SK-N-SH (cell line): Measurements from ENCODE around the gene TNFRSF11A. TPM values are rescaled to one million over a fixed set of nuclear protein-coding genes. Genes with fewer than 3 reads are reported as not detected.

Experiments
- CTCF ChIA-PET: fragments of 300-600, 350-600 bp; formaldehyde crosslinking; extraction: SDS; loops from one replicate; lab custom pipeline; 2021; lab: Yijun Ruan, JAX
- POLR2A ChIA-PET: fragments of 350-600 bp; sonication (Branson Sonifier 250); formaldehyde crosslinking; extraction: SDS; loops from one replicate; lab custom pipeline; 2020; ENCODE audit warnings: antibody characterized with exemption, inconsistent platforms; lab: Yijun Ruan, JAX
- DNase-seq: peaks from one replicate; pipeline ENCODE4 v3.0.0; 2012
- H2AFZ ChIP-seq: fragments of 200-600 bp; sonication (generic); 2 replicates; pipeline ENCODE4 v1.8.1; 2016; ENCODE audit warnings: antibody characterized with exemption, mild to moderate bottlenecking, low read depth
- H3F3A ChIP-seq: fragments of 200-600 bp; sonication (generic); replicated peaks from 2 replicates; pipeline ENCODE3; 2016; ENCODE audit warnings: antibody characterized with exemption, mild to moderate bottlenecking; ENCODE audit not compliant: insufficient read depth
- H3K27ac ChIP-seq, 2 experiments: fragments of 200-500 bp in 1 of 2; fragments of 200-600 bp in 1 of 2; sonication (Bioruptor generic) in 1 of 2; sonication (generic), shearing (Covaris generic) in 1 of 2; 2 replicates each; pipeline versions ENCODE4 v1.5.1 to v1.6.1; 2014 to 2016; ENCODE audit warnings: low read depth in 2 of 2, inconsistent platforms in 1 of 2, low read length in 1 of 2, mild to moderate bottlenecking in 1 of 2, mixed read lengths in 1 of 2
- H3K27me3 ChIP-seq: fragments of 200-600 bp; sonication (generic), shearing (Covaris generic); 2 replicates; pipeline ENCODE4 v1.6.1; 2016; ENCODE audit warnings: mixed run types; ENCODE audit not compliant: insufficient read depth
- H3K36me3 ChIP-seq, 2 experiments: fragments of 200-500 bp in 1 of 2; fragments of 200-600 bp in 1 of 2; sonication (Bioruptor generic) in 1 of 2; sonication (generic) in 1 of 2; replicated peaks in 1 of 2; 2 replicates each; pipeline versions ENCODE3 to v1.5.1; 2014 to 2016; ENCODE audit warnings: low read length in 1 of 2, mild to moderate bottlenecking in 1 of 2; ENCODE audit not compliant: insufficient read depth in 2 of 2, control insufficient read depth in 1 of 2
- H3K4me1 ChIP-seq, 2 experiments: fragments of 200-500 bp in 1 of 2; fragments of 200-600 bp in 1 of 2; sonication (Bioruptor generic) in 1 of 2; sonication (generic), shearing (Covaris generic) in 1 of 2; 2 replicates each; pipeline versions ENCODE4 v1.5.1 to v1.6.1; 2014 to 2016; ENCODE audit warnings: low read depth in 1 of 2, low read length in 1 of 2, mixed run types in 1 of 2; ENCODE audit not compliant: insufficient read depth in 2 of 2, control insufficient read depth in 1 of 2
- H3K4me2 ChIP-seq: fragments of 200-600 bp; sonication (generic), shearing (Covaris generic); 2 replicates; pipeline ENCODE4 v1.6.1; 2017; ENCODE audit warnings: mixed run types
- H3K4me3 ChIP-seq, 2 experiments: fragments of 200-500 bp in 1 of 2; fragments of 200-600 bp in 1 of 2; sonication (Bioruptor generic) in 1 of 2; sonication (generic), shearing (Covaris generic) in 1 of 2; 2 replicates each; pipeline versions ENCODE4 v1.5.1 to v1.8.1; 2014 to 2016; ENCODE audit warnings: low read depth in 2 of 2, inconsistent platforms in 1 of 2, low read length in 1 of 2, mild to moderate bottlenecking in 1 of 2, mixed read lengths in 1 of 2, moderate library complexity in 1 of 2
- H3K79me2 ChIP-seq: fragments of 200-600 bp; sonication (generic); 2 replicates; pipeline ENCODE4 v1.8.1; 2017; ENCODE audit warnings: mild to moderate bottlenecking; ENCODE audit not compliant: insufficient read depth
- H3K9ac ChIP-seq: fragments of 200-600 bp; sonication (generic); 2 replicates; pipeline ENCODE4 v1.6.1; 2017; ENCODE audit warnings: mixed run types
- H3K9me2 ChIP-seq: fragments of 200-600 bp; sonication (generic); 2 replicates; pipeline ENCODE4 v1.6.1; 2017; ENCODE audit warnings: mixed run types
- H3K9me3 ChIP-seq: fragments of 200-600 bp; sonication (generic); 2 replicates; pipeline ENCODE4 v1.6.1; 2017; ENCODE audit warnings: mixed run types, mild to moderate bottlenecking, moderate library complexity
- H4K20me1 ChIP-seq: fragments of 200-600 bp; sonication (generic); 2 replicates; pipeline ENCODE4 v1.6.1; 2017; ENCODE audit warnings: mild to moderate bottlenecking, mixed run types; ENCODE audit not compliant: insufficient read depth
- CTCF ChIP-seq: fragments of 200-600 bp; sonication (generic); IDR thresholded peaks from 2 replicates; pipeline ENCODE4 v1.6.1; 2017; ENCODE audit warnings: antibody characterized with exemption, mild to moderate bottlenecking, moderate library complexity
- ELF1 ChIP-seq: IDR thresholded peaks from 2 replicates; pipeline ENCODE4 v1.4.0; 2012
- EP300 ChIP-seq, 2 experiments: IDR thresholded peaks; 2 replicates each; pipeline versions ENCODE4 v1.4.0 to v1.6.1; 2012; ENCODE audit warnings: borderline replicate concordance in 1 of 2, low read depth in 1 of 2, low read length in 1 of 2
- EZH2phosphoT487 ChIP-seq: fragments of 200-600 bp; sonication (generic); IDR thresholded peaks from 2 replicates; pipeline ENCODE4 v1.6.1; 2017; ENCODE audit warnings: low read depth, mixed run types, mild to moderate bottlenecking, antibody characterized with exemption, moderate library complexity, borderline replicate concordance
- FOSL2 ChIP-seq: IDR thresholded peaks from 2 replicates; pipeline ENCODE4 v1.4.0; 2012; ENCODE audit warnings: low read depth, mild to moderate bottlenecking, moderate library complexity, borderline replicate concordance
- FOXM1 ChIP-seq: IDR thresholded peaks from 2 replicates; pipeline ENCODE4 v1.4.0; 2012; ENCODE audit warnings: low read depth, mild to moderate bottlenecking
- GABPA ChIP-seq: IDR thresholded peaks from 2 replicates; pipeline ENCODE4 v1.4.0; 2012; ENCODE audit warnings: low read depth, mild to moderate bottlenecking
- GATA2 ChIP-seq: sonication (generic); formaldehyde crosslinking; IDR thresholded peaks from 2 replicates; pipeline ENCODE4 v1.5.0; 2020; ENCODE audit warnings: mild to moderate bottlenecking, missing genetic modification reagents
- JUND ChIP-seq: IDR thresholded peaks from 2 replicates; pipeline ENCODE4 v1.4.0; 2012
- MEF2A ChIP-seq: IDR thresholded peaks from 2 replicates; pipeline ENCODE4 v1.4.0; 2012; ENCODE audit warnings: low read depth, borderline replicate concordance
- NFIC ChIP-seq: IDR thresholded peaks from 2 replicates; pipeline ENCODE4 v1.4.0; 2012; ENCODE audit warnings: borderline replicate concordance
- POLR2AphosphoS5 ChIP-seq: IDR thresholded peaks from 2 replicates; pipeline ENCODE4 v1.6.1; 2012; ENCODE audit warnings: low read depth, low read length
- RAD21 ChIP-seq: IDR thresholded peaks from 2 replicates; pipeline ENCODE4 v1.6.1; 2012; ENCODE audit warnings: mild to moderate bottlenecking, low read length
- RCOR1 ChIP-seq: fragments of 150-350 bp; IDR thresholded peaks from 2 replicates; pipeline ENCODE4 v1.6.1; 2017; ENCODE audit warnings: antibody characterized with exemption, low read length
- REST ChIP-seq: IDR thresholded peaks from 2 replicates; pipeline ENCODE4 v1.6.1; 2012; ENCODE audit warnings: mild to moderate bottlenecking, low read depth, low read length, moderate library complexity
- SIN3A ChIP-seq: IDR thresholded peaks from 2 replicates; pipeline ENCODE4 v1.6.1; 2012; ENCODE audit warnings: low read depth, mild to moderate bottlenecking, low read length, moderate library complexity, borderline replicate concordance
- SMC3 ChIP-seq: IDR thresholded peaks from 2 replicates; pipeline ENCODE4 v1.6.1; 2012; ENCODE audit warnings: low read depth, low read length, improper control_type of control experiment
- TCF12 ChIP-seq: IDR thresholded peaks from 2 replicates; pipeline ENCODE4 v1.4.0; 2012
- WGBS: methylation state at CpG from one replicate; pipeline ENCODE4 v1.1.6; 2017; ENCODE audit warnings: low lambda C conversion rate; 5-methylcytosine and 5-hydroxymethylcytosine counted together
- polyA plus RNA-seq, 3 experiments: library from polyadenylated mRNA; depleted of rRNA; stranded (reverse); fragments of >200 nt; gene quantifications; 2 replicates each; pipeline ENCODE4 v1.2.3, GENCODE V29; 2012
- TF ChIP-seq, protein P1 (sequence below): IDR thresholded peaks from 2 replicates; pipeline ENCODE4 v1.4.0; 2012; ENCODE audit warnings: low read depth, borderline replicate concordance
- TF ChIP-seq, protein P2 (sequence below): IDR thresholded peaks from 2 replicates; pipeline ENCODE4 v1.4.0; 2012; ENCODE audit warnings: low read depth, borderline replicate concordance

The TNFRSF11A gene
- polyA plus RNA-seq, 1 of the 3 experiments (the other 2 are of a cell fraction) = 5.1 TPM

- TF ChIP-seq REST = no peak
- no peak for TF ChIP-seq RAD21
- no peak for TF ChIP-seq JUND
- no peak for TF ChIP-seq SIN3A
- TF ChIP-seq NFIC = no peak
- TF ChIP-seq RCOR1 = no peak
Observed at GRCh38 chr18:62438018-62438329, 112.9 kb downstream of the TNFRSF11A start (continued).

DNA sequence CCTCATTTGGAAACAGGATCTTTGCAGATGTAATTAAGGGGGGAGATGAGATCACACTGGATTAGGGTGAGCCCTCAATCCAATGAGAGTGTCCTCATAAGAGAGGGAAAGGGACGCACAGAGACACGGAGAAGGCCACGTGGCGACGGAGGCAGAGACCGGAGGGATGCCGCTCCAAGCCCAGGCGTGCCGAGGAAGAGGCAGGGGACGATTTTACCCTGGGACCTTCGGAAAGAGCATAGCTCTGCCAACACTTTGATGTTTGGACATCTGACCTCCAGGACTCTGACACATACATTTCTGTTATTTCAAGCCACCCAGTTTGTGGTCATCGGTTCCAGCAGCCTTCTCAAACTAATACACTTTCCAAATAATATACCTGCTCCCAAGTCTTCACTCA is 113.3 kb downstream of the TNFRSF11A start:
- DNase-seq = no peak
- WGBS = 93% methylated on average over 12 of the region's 12 CpGs
- H4K20me1 ChIP-seq = no peaks in the 10 kb centered on the region
- no peaks in the 10 kb centered on the region for H3K9me2 ChIP-seq
- no peaks in the 10 kb centered on the region for H3K79me2 ChIP-seq
- H3F3A ChIP-seq = no peaks in the 10 kb centered on the region
- H3K27ac ChIP-seq = no peak overlapping the region; a peak in 1 of 4 replicates
- no peak overlapping the region for H3K9ac ChIP-seq
- H3K4me2 ChIP-seq = no peak overlapping the region
- H3K36me3 ChIP-seq = no peaks in the 10 kb centered on the region
- ChIA-PET POLR2A (no interaction called here), CTCF (interaction anchor here (2.1 to 4.8 kb wide), 2 partner anchors 12 to 148 kb away, joined by 9 to 37 read pairs; no protein-coding TSS in a partner anchor)
- no peaks in the 10 kb centered on the region for H3K27me3 ChIP-seq
- H3K4me3 ChIP-seq = no peak overlapping the region
- H2AFZ ChIP-seq = no peak overlapping the region
- peaks cover 10 to 16% of the 10 kb centered on the region in 2 experiments; a peak in 2 of 4 replicates for H3K4me1 ChIP-seq
- no peaks in the 10 kb centered on the region for H3K9me3 ChIP-seq
- no peak for TF ChIP-seq SMC3
- no peak for TF ChIP-seq FOSL2
- TF ChIP-seq JUND = no peak
- TF ChIP-seq EP300 (IDR thresholded peaks at IDR 0.05; ENCODE audit: borderline replicate concordance in 1 of 2, low read depth in 1 of 2, low read length in 1 of 2) = no peak
- TF ChIP-seq, protein P1, sequence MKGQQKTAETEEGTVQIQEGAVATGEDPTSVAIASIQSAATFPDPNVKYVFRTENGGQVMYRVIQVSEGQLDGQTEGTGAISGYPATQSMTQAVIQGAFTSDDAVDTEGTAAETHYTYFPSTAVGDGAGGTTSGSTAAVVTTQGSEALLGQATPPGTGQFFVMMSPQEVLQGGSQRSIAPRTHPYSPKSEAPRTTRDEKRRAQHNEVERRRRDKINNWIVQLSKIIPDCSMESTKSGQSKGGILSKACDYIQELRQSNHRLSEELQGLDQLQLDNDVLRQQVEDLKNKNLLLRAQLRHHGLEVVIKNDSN = no peak
- no peak for TF ChIP-seq NFIC
- TF ChIP-seq TCF12 = no peak
- TF ChIP-seq REST = no peak
- TF ChIP-seq RCOR1 = no peak
- TF ChIP-seq, protein P2, sequence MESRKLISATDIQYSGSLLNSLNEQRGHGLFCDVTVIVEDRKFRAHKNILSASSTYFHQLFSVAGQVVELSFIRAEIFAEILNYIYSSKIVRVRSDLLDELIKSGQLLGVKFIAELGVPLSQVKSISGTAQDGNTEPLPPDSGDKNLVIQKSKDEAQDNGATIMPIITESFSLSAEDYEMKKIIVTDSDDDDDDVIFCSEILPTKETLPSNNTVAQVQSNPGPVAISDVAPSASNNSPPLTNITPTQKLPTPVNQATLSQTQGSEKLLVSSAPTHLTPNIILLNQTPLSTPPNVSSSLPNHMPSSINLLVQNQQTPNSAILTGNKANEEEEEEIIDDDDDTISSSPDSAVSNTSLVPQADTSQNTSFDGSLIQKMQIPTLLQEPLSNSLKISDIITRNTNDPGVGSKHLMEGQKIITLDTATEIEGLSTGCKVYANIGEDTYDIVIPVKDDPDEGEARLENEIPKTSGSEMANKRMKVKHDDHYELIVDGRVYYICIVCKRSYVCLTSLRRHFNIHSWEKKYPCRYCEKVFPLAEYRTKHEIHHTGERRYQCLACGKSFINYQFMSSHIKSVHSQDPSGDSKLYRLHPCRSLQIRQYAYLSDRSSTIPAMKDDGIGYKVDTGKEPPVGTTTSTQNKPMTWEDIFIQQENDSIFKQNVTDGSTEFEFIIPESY = no peak
- no peak for TF ChIP-seq EZH2phosphoT487
- no peak for TF ChIP-seq GABPA
- TF ChIP-seq SIN3A = no peak
- TF ChIP-seq MEF2A = no peak
- no peak for TF ChIP-seq CTCF
- no peak for TF ChIP-seq FOXM1
- TF ChIP-seq GATA2 (CRISPR knock-in tag) = no peak
- no peak for TF ChIP-seq ELF1
- TF ChIP-seq POLR2AphosphoS5 = no peak
